PC-3 (cell line): ENCODE results near the gene LRRC41.
"Not testable (repeated sequence)": the region's sequence is repeated elsewhere in the genome, so short reads cannot be mapped to it uniquely, and the experiment has no call there.

Experiments used
- CTCF ChIP-seq: fragments of 300-600 bp; sonication (generic); conservative IDR thresholded peaks from 2 replicates; pipeline ENCODE4 v1.5.1; 2017; ENCODE audit warnings: antibody characterized with exemption, low read depth, mild to moderate bottlenecking, low read length
- EZH2 ChIP-seq: fragments of 300-600 bp; sonication (generic); IDR thresholded peaks from one replicate; pipeline ENCODE4 v1.6.1; 2017; ENCODE audit warnings: antibody characterized with exemption, mild to moderate bottlenecking, low read length; ENCODE audit not compliant: unreplicated experiment
- EZH2phosphoT487 ChIP-seq: fragments of 300-600 bp; sonication (generic); IDR thresholded peaks from 2 replicates; pipeline ENCODE4 v1.6.1; 2018; ENCODE audit warnings: mild to moderate bottlenecking, antibody characterized with exemption, low read length, borderline replicate concordance

- TF ChIP-seq CTCF, EZH2, EZH2phosphoT487: not testable (repeated sequence)
Measured at GRCh38 chr1:46331786-46332540, 28.5 kb upstream of the LRRC41 start.
